RCC 7860 (cell line): ENCODE measurements around the gene TGFB2.

Source experiments
- DNase-seq: peaks from one replicate; pipeline ENCODE4 v3.0.0-alpha.2; 2015; ENCODE audit warnings: low spot score
- FAIRE-seq: peaks from 2 replicates; lab custom pipeline; 2012; peaks lifted over from hg19 to GRCh38; lab: Jason Lieb, UNC

The TGFB2 gene

GRCh38 chr1:218479436-218480115 lies 134.4 kb downstream of the TGFB2 start:
- DNase-seq (peak; percentile 77), FAIRE-seq (peak; percentile 76)

- FAIRE-seq, result peak; percentile 77
- peak; percentile 88 for DNase-seq
These were observed 135.0 kb downstream of the TGFB2 start for GRCh38 chr1:218480137-218480536.

DNA sequence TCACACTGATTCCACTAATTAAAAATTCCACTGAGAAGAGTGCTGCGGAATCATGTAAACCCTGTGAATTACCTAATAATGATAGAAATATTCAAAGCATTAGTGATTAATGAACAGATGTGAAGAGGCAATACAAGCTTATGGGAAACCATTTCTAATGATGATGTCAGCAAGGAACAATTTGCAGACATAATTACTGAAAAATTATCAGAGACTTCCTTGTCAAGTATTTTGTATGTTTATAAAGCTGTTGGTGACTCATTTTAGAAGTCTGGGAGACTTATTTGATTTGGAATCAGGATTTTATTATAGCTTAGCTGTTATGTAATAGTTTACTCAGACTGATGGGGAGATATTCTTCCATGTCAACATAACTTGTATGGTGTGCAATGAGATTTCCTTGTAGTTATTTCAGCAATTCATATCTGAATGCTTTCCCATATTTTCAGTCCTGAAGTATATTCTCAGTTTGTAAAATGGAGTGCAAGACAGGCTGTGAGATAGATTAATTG lies 135.5 kb downstream of the TGFB2 start:
- DNase-seq, result peak; percentile 74
- FAIRE-seq, result peak; percentile 64

DNA sequence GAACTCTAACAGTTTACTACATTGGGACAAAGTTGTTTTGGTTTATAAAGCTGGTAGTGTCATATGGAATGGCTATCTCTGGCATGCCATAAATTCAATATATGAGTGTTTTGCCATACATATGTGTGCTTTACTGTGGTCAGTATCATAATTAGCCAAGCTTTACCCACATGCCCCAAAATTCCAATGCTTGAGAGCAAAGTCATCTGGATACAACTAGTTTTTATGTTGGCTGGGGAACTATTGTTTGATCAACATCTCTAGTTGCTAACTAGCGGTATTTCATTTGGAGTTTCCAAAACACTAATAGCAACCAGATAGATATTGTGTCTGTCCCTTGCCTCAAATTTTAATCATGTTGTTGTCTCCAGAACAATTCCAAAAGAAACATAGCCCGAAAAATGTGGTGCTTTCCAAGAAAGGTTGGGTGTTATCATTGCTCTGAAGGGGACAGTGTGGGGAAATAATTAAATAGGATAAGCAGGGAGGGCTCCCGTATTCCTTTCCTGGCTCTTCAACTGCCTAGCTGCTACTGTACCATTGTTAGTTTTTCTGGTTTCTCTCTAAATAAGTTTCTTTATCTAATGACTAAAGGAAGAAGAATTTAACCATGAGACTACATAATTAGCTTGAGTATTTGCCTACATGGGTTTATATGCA lies 136.1 kb downstream of the TGFB2 start:
- FAIRE-seq (no peak), DNase-seq (peak; percentile 57)

GRCh38 chr1:218482683-218483082 lies 137.5 kb downstream of the TGFB2 start:
- no peak for DNase-seq
- FAIRE-seq, result no peak

DNA sequence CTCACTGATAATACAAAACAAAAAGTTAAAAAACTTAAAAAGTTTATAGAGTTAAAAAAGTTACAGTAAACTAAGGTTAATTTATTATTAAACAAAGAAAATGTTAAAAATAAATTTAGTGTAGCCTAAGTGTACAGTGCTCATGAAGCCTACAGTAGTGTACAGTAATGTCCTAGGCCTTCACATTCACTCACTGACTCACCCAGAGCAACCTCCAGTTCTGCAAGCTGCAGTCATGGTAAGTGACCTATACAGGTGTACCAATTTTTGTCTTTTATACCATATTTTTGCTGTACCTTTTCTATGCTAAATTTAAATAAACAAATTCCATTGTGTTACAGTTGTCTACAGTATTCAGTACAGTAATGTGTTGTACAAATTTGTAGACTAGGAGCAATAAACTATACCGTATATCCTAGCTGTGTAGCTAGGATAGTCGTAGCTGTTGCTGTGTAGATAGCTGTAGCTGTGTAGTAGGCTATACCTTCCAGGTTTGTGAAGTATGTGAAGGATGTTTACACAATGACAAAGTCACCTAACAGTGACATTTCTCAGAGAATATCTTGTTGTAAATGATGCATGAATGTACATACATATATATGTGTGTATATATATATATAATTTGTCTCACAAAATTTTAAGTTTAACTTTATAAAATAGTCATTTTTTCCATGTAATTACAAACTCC lies 140.2 kb downstream of the TGFB2 start:
- FAIRE-seq, result peak; percentile 85

GRCh38 chr1:218488531-218488930 lies 143.4 kb downstream of the TGFB2 start:
- DNase-seq, result peak; percentile 20
- FAIRE-seq, result no peak

More for the DNA sequence above, 140.2 kb downstream of the TGFB2 start:
- DNase-seq, result peak; percentile 60

DNA sequence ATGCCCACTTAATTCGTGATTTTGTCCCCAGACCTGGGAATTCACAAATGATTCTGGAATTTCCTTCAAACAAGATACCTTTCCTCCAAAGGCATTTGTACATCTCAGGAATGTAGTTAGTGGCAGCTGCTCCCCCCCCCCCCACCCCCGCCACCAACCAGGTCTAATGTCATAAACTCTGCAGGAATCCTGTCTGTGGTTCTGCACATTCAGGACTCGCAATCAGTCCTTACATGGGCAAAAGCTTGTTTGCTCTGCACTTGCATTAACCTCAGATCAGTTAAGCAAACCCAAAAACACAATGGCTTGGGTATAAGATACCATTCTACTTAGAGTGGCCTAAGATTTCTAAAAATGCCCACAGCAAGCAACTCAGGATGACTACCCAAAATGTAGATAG lies 143.8 kb downstream of the TGFB2 start:
- DNase-seq, result peak; percentile 94
- FAIRE-seq, result no peak

- DNase-seq (no peak), FAIRE-seq (no peak)
These were observed 145.3 kb downstream of the TGFB2 start for GRCh38 chr1:218490406-218490922.

DNA sequence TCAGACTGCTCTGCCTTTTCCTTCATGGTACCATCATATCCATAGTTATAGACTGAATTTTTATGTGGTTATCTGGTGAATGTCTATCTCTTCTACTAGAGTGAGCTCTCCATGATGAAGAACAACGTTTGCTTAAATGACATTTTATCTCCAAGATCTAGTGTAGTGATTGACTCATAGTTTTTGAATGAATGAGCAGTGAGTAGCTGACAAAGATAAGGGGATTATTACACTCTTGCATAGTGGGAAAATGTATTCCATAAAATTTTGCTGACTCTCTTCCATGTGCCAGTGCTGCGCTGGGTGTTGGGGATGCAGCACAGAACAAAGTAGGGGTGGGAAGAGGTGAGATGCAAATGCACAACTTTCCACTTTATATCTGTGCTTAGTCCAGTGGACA lies 147.7 kb downstream of the TGFB2 start:
- peak; percentile 92 for DNase-seq
- peak; percentile 83 for FAIRE-seq

- no peak for DNase-seq
These were observed 148.8 kb downstream of the TGFB2 start for GRCh38 chr1:218493986-218494385.

More at GRCh38 chr1:218493986-218494385, 148.8 kb downstream of the TGFB2 start:
- no peak for FAIRE-seq
